Vagina (tissue), 2 donors: ENCODE data around the gene TRAF2. TPM values are rescaled to one million over a fixed set of nuclear protein-coding genes. Genes with fewer than 3 reads are reported as not detected.

Source experiments
- DNase-seq, 2 donors: peaks; one replicate each; pipeline ENCODE4 v3.0.0-alpha.2; 2017; ENCODE audit errors: extremely low spot score in 2 of 2
- H3K27ac ChIP-seq: fragments of 200-600 bp; sonication (generic); one replicate; pipeline ENCODE4 v1.5.1; 2019
- H3K27me3 ChIP-seq: fragments of 200-600 bp; sonication (generic); one replicate; pipeline ENCODE4 v1.5.1; 2019
- H3K36me3 ChIP-seq, 2 donors: fragments of 200-600 bp; sonication (generic); one replicate each; pipeline ENCODE4 v1.5.1; 2017 to 2019
- H3K4me1 ChIP-seq: fragments of 200-600 bp; sonication (generic); one replicate; pipeline ENCODE4 v1.5.1; 2019
- H3K4me3 ChIP-seq, 2 donors: fragments of 200-600 bp; sonication (generic); 1 replicate in 1 of 2; 2 replicates in 1 of 2; pipeline ENCODE4 v1.5.1; 2016 to 2019
- H3K9me3 ChIP-seq: fragments of 200-600 bp; sonication (generic); one replicate; pipeline ENCODE4 v1.5.1; 2019
- POLR2A ChIP-seq, 2 donors: fragments of 450-650 bp; IDR thresholded peaks; one replicate each; pipeline ENCODE4 v1.6.1; 2017; ENCODE audit warnings: antibody characterized with exemption in 2 of 2, mild to moderate bottlenecking in 2 of 2, moderate library complexity in 2 of 2
- POLR2AphosphoS5 ChIP-seq, 2 donors: sonication (generic); formaldehyde crosslinking; IDR thresholded peaks; one replicate each; pipeline ENCODE4 v1.9.0; 2017; ENCODE audit warnings: antibody characterized with exemption in 2 of 2, mild to moderate bottlenecking in 2 of 2, low read depth in 1 of 2; ENCODE audit not compliant: insufficient read depth in 1 of 2
- intact Hi-C: fragments of 100-400 bp; cut with DNase I; formaldehyde crosslinking; loops from one replicate; pipeline ENCODE4 v1.15.1; 2023
- total RNA-seq: library from RNA; depleted of rRNA; stranded (reverse); fragments of >200 nt; gene quantifications from one replicate; pipeline ENCODE4 v1.2.3, GENCODE V29; 2016
- TF ChIP-seq, protein P1 (sequence below), 3 experiments: fragments of 450-650 bp in 2 of 3; fragments of 200-600 bp in 1 of 3; sonication (generic) in 1 of 3; IDR thresholded peaks; one replicate each; pipeline ENCODE4 v1.5.1; 2017 to 2019; ENCODE audit warnings: antibody characterized with exemption in 3 of 3, mild to moderate bottlenecking in 2 of 3, moderate library complexity in 2 of 3

Gene TRAF2
- total RNA-seq, 1 donor from 2014 or later, result 12.8 TPM

DNA sequence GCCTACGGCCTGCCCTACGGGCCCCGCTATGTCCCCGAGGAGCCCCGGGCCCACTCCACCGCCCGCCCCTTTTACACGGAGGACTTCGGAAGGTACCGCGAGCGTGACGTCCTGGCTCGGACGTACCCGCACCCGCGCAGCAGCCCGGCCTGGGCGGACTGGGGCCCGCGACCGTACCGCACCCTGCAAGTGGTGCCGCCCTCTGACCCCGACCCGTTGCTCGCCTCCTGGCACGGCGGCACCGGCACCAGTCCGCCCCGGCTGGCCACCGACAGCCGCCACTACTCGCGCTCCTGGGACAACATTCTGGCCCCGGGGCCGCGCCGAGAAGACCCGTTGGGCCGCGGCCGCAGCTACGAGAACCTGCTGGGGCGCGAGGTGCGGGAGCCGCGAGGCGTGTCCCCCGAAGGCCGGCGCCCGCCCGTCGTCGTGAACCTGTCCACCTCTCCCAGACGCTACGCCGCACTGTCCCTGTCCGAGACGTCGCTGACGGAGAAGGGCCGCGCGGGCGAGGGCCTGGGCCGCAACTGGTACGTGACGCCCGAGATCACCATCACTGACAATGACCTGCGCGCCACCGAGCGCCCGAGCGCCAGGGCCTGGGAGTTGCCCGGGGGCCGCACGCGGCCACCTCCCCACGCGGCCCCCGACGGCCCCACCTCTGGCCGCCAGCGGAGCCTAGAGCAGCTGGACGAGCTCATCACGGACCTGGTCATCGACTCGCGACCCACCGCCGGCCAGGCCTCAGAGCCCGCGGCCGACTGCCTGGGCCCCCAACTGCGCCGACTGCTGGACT is 40.7 kb upstream of the TRAF2 start:
- DNase-seq, result no peak
- H3K36me3 ChIP-seq, result no peaks in the 10 kb centered on the region
- peaks cover 77% of the 10 kb centered on the region for H3K4me1 ChIP-seq
- H3K9me3 ChIP-seq, result no peaks in the 10 kb centered on the region
- H3K4me3 ChIP-seq, result peak overlapping the region in 1 of 2 donors; percentile 71
- intact Hi-C loops, result no loop called here
- H3K27me3 ChIP-seq, result peaks cover 21% of the 10 kb centered on the region
- TF ChIP-seq, protein P1, sequence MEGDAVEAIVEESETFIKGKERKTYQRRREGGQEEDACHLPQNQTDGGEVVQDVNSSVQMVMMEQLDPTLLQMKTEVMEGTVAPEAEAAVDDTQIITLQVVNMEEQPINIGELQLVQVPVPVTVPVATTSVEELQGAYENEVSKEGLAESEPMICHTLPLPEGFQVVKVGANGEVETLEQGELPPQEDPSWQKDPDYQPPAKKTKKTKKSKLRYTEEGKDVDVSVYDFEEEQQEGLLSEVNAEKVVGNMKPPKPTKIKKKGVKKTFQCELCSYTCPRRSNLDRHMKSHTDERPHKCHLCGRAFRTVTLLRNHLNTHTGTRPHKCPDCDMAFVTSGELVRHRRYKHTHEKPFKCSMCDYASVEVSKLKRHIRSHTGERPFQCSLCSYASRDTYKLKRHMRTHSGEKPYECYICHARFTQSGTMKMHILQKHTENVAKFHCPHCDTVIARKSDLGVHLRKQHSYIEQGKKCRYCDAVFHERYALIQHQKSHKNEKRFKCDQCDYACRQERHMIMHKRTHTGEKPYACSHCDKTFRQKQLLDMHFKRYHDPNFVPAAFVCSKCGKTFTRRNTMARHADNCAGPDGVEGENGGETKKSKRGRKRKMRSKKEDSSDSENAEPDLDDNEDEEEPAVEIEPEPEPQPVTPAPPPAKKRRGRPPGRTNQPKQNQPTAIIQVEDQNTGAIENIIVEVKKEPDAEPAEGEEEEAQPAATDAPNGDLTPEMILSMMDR (IDR thresholded peaks at IDR 0.05), result no peak
- TF ChIP-seq POLR2A (IDR thresholded peaks at IDR 0.05), result no peak
- no peak for TF ChIP-seq POLR2AphosphoS5 (IDR thresholded peaks at IDR 0.05; ENCODE audit: insufficient read depth in 1 of 2, low read depth in 1 of 2)
- no peak overlapping the region for H3K27ac ChIP-seq

DNA sequence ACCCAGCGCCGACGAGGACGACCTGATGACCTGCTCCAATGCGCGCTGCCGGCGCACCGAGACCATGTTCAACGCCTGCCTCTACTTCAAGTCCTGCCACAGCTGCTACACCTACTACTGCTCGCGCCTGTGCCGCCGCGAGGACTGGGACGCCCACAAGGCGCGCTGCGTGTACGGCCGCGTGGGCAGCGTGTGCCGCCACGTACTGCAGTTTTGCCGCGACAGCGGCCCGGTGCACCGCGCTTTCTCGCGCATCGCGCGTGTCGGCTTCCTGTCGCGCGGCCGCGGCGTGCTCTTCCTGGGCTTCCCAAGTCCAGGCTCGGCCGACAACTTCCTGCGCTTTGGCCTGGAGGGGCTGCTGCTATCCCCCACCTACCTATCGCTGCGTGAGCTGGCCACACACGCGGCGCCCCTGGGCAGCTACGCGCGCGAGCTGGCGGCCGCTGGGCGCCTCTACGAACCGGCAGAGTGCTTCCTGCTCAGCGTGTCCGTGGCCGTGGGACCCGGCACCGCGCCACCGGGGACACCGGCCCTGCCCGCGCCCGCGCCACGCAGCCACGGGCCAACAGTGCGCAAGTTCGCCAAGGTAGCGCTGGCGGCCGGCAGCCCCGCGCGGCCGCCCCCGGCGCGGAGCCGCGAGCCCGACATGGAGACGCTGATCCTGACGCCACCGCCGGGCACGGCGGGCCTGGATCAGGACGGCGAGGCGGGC is 39.8 kb upstream of the TRAF2 start:
- Histone ChIP-seq H3K27ac (no peak overlapping the region), H3K9me3 (no peaks in the 10 kb centered on the region), H3K4me3 (peak overlapping the region; percentile 71 to 72), H3K36me3 (no peaks in the 10 kb centered on the region), H3K4me1 (peaks cover 74% of the 10 kb centered on the region), H3K27me3 (peaks cover 21% of the 10 kb centered on the region)
- intact Hi-C loops, result no loop called here
- TF ChIP-seq POLR2AphosphoS5 (IDR thresholded peaks at IDR 0.05; ENCODE audit: insufficient read depth in 1 of 2, low read depth in 1 of 2) (no peak), POLR2A (IDR thresholded peaks at IDR 0.05) (no peak)
- TF ChIP-seq, protein P1 (IDR thresholded peaks at IDR 0.05), result no peak
- no peak for DNase-seq

GRCh38 chr9:136847088-136847825 is 39.1 kb upstream of the TRAF2 start:
- Histone ChIP-seq H3K27me3 (peaks cover 21% of the 10 kb centered on the region), H3K9me3 (no peaks in the 10 kb centered on the region), H3K4me3 (peak overlapping the region; percentile 71 to 72), H3K36me3 (no peaks in the 10 kb centered on the region), H3K4me1 (peaks cover 67% of the 10 kb centered on the region), H3K27ac (peak overlapping the region; percentile 13)
- intact Hi-C loops, result no loop called here
- DNase-seq, result no peak
- TF ChIP-seq POLR2AphosphoS5 (IDR thresholded peaks at IDR 0.05; ENCODE audit: insufficient read depth in 1 of 2, low read depth in 1 of 2) (no peak), POLR2A (IDR thresholded peaks at IDR 0.05) (no peak)
- TF ChIP-seq, protein P1 (IDR thresholded peaks at IDR 0.05), result no peak

GRCh38 chr9:136847826-136848392 is 38.4 kb upstream of the TRAF2 start:
- H3K4me3 ChIP-seq, result peak overlapping the region; percentile 71 to 72
- peaks cover 60% of the 10 kb centered on the region for H3K4me1 ChIP-seq
- TF ChIP-seq POLR2A (IDR thresholded peaks at IDR 0.05), result peak in 1 of 2 donors; percentile 6
- TF ChIP-seq POLR2AphosphoS5 (IDR thresholded peaks at IDR 0.05; ENCODE audit: insufficient read depth in 1 of 2, low read depth in 1 of 2), result peak in 1 of 2 donors; percentile 72
- TF ChIP-seq, protein P1 (IDR thresholded peaks at IDR 0.05), result no peak
- no peaks in the 10 kb centered on the region for H3K9me3 ChIP-seq
- H3K27ac ChIP-seq, result peak overlapping the region; percentile 87
- DNase-seq, result no peak
- intact Hi-C loops, result loop anchor here (2.0 kb wide), 1 partner anchor 97 kb away; the partner anchor contains the start of genes C8G and FBXW5
- H3K36me3 ChIP-seq, result no peaks in the 10 kb centered on the region
- peaks cover 20% of the 10 kb centered on the region for H3K27me3 ChIP-seq
